NCI-H2196 treated with DMSO at 0.1 percent for 48 hours (cell line): ENCODE data around the gene SLC25A48.
A peak's percentile ranks its signal among the peaks of the same experiment; 100 is the strongest.

Source experiments
- DNase-seq: peaks from one replicate; lab custom pipeline; 2025; ENCODE audit not compliant: unreplicated experiment; lab: John Stamatoyannopoulos, UW

Gene SLC25A48

GRCh38 chr5:135880801-135881200 lies 46.3 kb downstream of the SLC25A48 start:
- no peak for DNase-seq

GRCh38 chr5:135881244-135881643 lies 46.8 kb downstream of the SLC25A48 start:
- no peak for DNase-seq

GRCh38 chr5:135881819-135882218 lies 47.4 kb downstream of the SLC25A48 start:
- DNase-seq = no peak

- DNase-seq = no peak
Observed at GRCh38 chr5:135883026-135883425, 48.6 kb downstream of the SLC25A48 start.

GRCh38 chr5:135883441-135883840 lies 49.0 kb downstream of the SLC25A48 start:
- no peak for DNase-seq

GRCh38 chr5:135885031-135885430 lies 50.6 kb downstream of the SLC25A48 start:
- DNase-seq = no peak

GRCh38 chr5:135886136-135886535 lies 51.7 kb downstream of the SLC25A48 start:
- no peak for DNase-seq

GRCh38 chr5:135887447-135887864 lies 53.0 kb downstream of the SLC25A48 start:
- peak; percentile 70 for DNase-seq

- no peak for DNase-seq
Observed at GRCh38 chr5:135887881-135888614, 53.6 kb downstream of the SLC25A48 start.

GRCh38 chr5:135890296-135890695 lies 55.8 kb downstream of the SLC25A48 start:
- DNase-seq = no peak

GRCh38 chr5:135890867-135891266 lies 56.4 kb downstream of the SLC25A48 start:
- no peak for DNase-seq

- DNase-seq = no peak
Observed at GRCh38 chr5:135891268-135891667, 56.8 kb downstream of the SLC25A48 start.

GRCh38 chr5:135891791-135892190 lies 57.3 kb downstream of the SLC25A48 start:
- no peak for DNase-seq

GRCh38 chr5:135894276-135894675 lies 59.8 kb downstream of the SLC25A48 start:
- DNase-seq = no peak

- no peak for DNase-seq
Observed at GRCh38 chr5:135894789-135895188, 60.3 kb downstream of the SLC25A48 start.

GRCh38 chr5:135895474-135896006 lies 61.1 kb downstream of the SLC25A48 start, which contains the start of gene IL9:
Gene IL9 (minus strand): TSS chr5:135895841. CDS start chr5:135895816, 25 bp downstream.
- DNase-seq = no peak

GRCh38 chr5:135898651-135899050 lies 64.2 kb downstream of the SLC25A48 start:
- no peak for DNase-seq

GRCh38 chr5:135900276-135900675 lies 65.8 kb downstream of the SLC25A48 start:
- no peak for DNase-seq

- no peak for DNase-seq
Observed at GRCh38 chr5:135901633-135902032, 67.2 kb downstream of the SLC25A48 start.

- no peak for DNase-seq
Observed at GRCh38 chr5:135905144-135905543, 70.7 kb downstream of the SLC25A48 start.

- DNase-seq = no peak
Observed at GRCh38 chr5:135913713-135914626, 79.5 kb downstream of the SLC25A48 start.
